ENCODE results near the gene DIS3L2.

DIS3L2 gene

DNA sequence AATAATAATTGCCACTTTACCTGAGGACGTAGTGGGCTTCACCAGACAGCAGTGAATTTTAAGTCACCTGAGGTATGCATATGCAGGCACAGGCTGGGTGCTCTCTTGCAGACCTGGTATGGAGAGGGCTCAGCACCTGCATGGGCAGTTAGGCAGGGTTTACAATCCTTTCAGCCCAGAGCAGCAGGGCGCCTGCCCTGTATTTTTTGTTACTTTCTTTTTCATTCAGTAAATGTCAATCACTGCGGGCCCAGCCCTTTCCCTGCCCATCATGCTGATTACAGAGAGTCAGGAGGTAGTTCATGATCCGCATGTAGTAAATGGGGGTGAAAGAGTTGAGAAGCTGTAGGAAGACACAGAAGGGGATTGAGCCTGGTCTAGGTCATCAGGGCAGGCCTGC, 270.0 kb downstream of the DIS3L2 start:
- DNase-seq (ENCODE audit: low read depth), result no peak

GRCh38 chr2:232232915-232233314, 271.4 kb downstream of the DIS3L2 start:
- DNase-seq (ENCODE audit: low read depth), result no peak

DNA sequence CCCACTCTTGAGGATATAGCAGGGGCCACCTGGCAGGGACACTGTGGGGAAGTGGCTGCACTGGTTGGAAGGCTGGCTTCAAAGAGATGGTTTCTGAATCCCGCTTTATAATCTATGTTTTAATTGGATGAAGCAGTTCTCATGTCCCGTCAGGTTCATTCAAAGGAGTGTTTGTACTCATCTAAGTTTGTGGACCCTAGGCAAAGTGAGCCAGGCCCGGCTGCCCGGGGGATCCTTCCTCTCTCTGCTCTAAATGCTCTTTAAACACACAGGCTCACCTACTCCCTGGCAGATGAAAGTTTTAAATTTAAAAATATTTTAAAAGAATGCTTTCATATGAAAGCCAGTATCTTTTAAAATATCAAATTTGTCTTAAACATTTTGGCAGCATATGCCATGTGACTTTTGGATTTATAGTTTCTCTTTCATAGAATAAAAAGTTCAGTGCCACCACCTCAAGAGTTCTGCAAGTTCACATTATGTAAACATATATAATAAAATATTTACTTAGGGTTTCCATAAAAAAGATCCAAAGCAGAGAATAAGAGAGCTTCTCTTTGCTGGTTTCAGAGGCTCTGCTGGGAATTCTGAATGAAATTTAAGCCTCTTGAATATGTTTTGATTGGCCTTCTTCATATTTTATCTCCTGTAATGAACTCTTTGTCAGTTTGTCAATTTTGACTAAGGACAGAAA, 273.6 kb downstream of the DIS3L2 start:
- no peak for DNase-seq (ENCODE audit: low read depth)

DNA sequence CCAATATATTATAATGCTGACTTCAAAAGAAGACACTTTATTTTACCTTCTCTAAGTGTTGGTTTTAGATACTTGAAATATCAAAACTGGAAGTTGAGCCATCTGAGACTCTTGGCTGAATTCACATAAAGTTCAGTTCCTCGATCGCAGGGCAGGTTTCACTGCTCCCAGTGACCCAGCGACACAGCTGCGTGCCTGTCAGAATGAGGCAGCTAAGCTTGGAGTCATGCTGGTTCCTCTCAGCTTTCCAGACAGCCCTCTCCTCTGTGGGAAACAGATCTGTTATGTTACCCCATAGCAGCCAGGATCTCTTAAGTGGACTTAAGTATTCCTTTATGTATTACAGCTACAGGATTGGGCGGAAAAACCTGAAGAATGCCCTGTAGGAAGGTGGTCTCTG, 274.2 kb downstream of the DIS3L2 start:
- DNase-seq (ENCODE audit: low read depth), result no peak

DNA sequence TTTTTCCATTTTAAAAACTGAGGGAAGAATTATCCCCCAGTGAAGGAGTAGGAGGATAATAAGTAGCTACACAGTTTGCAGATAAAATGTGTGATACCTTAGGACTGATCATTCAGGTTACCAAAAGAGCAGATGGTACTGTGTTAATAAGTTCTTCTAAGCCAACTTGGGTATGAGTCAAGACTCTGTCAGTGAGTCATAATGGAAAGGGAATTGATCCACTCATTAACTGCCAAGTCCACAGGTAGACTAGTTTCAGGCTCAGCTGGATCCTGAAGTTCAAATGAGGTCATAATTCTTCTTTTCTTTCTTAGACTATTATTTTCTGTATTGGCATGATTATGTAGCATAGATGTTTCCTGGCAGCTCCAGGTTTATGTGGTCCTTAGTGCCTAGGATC, 274.7 kb downstream of the DIS3L2 start:
- no peak for DNase-seq (ENCODE audit: low read depth)

GRCh38 chr2:232237464-232237863, 276.0 kb downstream of the DIS3L2 start:
- no peak for DNase-seq (ENCODE audit: low read depth)

- no peak for DNase-seq (ENCODE audit: low read depth)
Observed at GRCh38 chr2:232238108-232238507, 276.6 kb downstream of the DIS3L2 start.

DNA sequence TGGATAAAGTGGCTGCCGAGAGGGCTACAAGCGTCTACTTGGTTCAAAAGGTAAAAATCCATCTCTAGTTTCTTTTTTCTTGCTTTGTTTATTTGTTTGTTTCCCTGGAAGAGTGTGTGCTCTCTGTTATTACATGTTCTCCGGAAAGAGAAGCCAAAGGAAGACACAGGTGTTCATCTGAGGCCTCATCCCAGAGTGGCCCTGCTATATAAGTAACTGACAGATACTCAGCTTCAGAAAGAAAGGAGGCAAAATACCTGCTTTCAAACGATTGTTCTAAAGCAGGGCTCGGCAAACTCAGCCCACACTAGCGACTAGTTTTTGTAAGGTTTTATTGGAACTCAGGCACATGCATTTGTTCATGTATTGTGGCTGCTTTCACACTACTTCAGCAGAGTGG, 277.1 kb downstream of the DIS3L2 start:
- DNase-seq (ENCODE audit: low read depth), result no peak

DNA sequence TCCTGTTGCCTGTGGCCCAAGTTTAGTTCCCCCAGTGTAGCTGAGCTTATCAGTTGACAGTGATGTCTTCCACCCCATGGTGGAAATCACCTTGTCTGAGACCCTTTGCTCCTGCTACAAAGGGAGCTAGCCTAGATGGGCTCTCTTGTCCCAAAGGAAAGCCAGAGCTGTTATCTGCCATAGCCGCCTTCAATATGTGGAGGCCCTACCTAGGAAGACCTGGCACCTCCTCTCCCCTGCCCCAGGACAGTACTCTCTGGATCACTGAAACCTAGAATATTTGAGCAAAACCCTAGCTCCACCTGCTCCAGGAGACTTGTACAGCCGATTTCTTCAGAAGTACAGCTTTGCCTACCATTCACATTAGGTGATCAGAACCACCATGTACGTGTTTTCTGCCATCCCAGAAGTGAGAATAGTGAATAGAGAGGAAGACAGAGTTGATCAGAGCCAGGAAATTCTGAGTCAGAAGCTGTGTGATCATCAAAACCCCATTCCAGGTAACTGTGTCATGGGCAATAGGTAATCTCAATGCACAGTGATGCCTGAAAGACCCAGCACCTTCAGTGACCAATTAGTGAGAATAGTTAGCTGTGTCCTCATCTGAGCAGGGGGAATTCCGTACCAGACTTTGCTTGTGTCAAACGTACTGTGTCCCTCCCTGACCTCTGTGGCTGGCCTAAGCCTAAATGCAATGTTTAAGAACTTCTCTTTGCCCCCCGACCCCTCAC, 278.6 kb downstream of the DIS3L2 start:
- no peak for DNase-seq (ENCODE audit: low read depth)

DNA sequence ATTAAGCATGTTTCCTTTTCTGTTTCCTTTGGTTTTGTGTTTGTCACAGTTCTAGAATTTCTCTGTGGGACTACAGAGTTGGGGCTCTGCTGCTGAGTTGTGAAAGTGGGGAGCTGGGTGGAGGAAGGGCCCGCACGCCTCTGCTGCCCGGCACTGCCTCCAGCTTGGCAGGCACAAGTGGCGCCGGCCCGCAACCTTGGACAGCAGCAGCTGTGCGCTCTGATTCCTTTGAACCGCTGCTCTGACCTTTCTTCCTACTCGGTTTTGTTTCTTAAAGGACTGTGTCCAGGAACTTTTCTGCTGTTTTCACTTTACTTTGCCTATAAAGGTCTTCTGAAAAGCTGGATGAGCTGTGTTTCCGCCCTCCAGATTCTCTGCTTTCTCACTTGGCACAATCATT, 279.4 kb downstream of the DIS3L2 start:
- DNase-seq (ENCODE audit: low read depth), result no peak

DNA sequence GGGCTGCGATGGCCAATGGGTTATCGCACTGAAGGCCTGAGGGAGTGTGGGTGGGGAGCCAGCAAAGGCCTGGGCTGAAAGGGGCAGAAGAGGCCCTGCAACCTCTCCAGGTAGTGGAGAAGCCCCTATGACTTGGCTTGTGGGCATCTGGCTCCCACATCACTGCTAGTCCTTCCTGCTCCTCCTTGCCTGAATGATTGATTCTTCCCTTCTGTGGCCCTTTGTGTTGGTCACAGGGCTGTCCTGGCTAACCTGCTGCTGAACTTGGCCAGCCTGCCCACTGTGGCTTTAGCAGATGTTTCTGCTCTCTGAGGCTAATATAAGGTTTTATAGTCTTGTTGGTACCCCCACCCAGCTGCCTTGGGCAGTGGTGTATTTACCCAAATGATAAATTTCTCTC, 280.8 kb downstream of the DIS3L2 start:
- no peak for DNase-seq (ENCODE audit: low read depth)

DNA sequence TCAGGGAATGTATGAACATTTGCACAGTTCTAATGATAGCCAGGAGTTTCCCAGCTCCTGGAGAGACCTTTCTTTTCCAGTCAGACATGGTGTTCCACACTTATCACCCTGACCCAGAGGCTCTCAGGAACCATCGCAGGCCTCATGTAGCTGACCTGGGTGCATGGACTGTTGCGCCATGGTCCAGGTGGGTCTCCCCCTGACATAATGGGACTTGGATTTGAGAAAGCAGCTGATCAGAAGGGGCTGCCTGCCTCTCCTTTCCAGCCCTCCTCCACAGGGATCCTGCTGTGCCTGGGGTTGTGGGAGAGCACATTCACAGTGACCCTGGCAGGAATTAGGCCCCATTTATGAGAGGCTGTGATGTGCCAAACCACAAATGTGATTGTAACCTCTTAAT, 283.6 kb downstream of the DIS3L2 start:
- DNase-seq (ENCODE audit: low read depth), result no peak

DNA sequence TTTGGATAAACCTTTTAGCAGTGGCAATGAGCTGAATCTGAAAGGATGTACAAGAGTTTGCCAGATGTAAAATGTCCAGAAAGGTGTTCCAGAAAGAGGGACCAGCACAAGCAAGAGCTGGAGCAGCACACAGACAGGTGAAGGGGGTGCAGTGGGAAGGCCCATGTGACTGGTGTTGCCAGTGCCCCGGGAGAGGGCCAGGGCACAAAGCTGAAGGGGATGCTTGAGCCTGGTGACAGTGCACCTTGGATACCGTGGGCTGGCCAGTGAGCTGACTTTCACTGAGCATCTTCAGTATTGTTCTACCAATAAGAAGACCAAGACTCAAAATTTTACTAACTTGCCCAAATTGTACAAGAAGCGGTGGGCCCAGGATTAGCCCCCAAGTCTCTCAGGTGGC, 284.7 kb downstream of the DIS3L2 start:
- DNase-seq (ENCODE audit: low read depth), result no peak

- no peak for DNase-seq (ENCODE audit: low read depth)
Observed at GRCh38 chr2:232249096-232249495, 287.6 kb downstream of the DIS3L2 start.

DNA sequence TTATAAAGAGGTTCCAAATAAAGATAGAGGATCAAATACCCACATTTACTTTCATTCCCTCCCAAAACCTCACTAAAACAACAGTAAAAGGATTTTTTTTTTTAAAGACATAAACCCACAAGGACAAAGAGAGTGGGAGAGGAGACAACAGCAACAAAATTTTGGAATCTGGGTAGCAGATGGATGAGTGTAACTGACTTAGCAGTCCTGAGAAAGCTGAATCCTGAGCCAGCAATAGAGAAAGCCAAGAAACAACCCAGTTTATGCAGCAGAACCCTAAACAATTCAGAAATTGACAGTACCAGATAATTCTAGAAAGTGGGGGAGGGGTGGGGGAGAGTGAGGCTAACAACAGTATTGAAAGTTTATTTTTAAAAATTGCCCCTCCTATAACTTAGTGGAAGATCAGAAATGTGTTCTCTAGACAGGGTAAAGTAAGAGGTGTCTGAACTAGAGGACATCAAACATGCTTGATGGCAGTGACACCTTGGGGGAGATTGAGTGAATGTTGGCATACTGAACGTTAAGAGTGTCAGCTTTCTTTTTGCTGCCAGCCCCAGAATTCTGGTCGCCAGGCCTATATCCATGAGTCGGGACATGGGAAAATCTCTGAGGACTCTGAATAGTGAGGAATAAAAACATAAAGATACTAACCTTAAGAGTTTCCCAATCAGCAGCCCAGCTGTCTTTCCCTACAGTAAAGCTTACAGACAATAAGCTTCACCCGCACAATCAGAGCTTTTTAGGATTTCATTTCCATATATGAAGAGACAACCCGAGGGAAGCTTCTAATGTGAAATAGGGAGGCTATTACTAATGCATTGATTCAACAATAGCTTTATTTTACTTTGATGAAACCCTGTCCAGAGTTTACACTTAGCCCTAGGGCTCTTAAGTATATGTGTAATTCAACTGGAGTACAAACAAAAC, 289.0 kb downstream of the DIS3L2 start:
- no peak for DNase-seq (ENCODE audit: low read depth)

DNA sequence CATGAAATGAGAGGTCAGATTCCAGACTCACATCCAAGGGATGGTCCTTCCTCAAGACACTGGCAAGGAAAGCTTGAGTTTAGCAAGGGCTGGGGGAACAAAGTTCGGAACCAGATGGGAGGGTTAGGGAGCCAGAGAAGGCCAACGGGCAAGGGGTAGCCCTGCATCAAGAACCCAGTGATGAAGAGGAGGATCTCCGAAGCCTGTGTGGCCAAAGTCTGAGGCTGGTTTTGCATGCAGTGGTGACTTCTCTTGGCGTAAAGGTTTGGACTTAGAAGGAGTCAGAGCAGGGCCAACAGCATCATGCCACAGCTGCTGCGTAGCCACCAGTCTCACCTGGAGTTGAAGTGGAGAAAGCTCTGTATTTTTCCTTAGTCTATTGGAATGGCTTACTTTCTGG, 293.5 kb downstream of the DIS3L2 start:
- no peak for DNase-seq (ENCODE audit: low read depth)

DNA sequence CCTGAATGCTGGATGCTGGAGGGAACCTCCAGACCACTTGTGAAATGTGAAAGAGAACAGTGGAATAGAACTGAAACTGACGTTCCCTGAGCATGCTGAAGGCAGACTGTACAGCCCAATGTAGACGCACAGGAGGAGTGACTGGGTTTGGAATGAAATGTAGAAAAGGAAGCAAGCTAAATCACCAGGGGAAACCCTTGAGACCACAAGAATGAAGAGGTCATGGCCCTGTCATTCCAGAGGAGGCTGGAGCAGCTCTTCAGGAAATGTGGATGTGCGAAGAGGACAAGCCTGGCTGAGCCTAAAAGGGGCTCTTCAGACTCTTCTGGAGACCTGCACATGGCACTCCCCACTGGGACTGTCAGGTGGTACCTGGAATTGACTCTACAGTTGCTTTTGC, 298.6 kb downstream of the DIS3L2 start:
- DNase-seq (ENCODE audit: low read depth), result no peak

DNA sequence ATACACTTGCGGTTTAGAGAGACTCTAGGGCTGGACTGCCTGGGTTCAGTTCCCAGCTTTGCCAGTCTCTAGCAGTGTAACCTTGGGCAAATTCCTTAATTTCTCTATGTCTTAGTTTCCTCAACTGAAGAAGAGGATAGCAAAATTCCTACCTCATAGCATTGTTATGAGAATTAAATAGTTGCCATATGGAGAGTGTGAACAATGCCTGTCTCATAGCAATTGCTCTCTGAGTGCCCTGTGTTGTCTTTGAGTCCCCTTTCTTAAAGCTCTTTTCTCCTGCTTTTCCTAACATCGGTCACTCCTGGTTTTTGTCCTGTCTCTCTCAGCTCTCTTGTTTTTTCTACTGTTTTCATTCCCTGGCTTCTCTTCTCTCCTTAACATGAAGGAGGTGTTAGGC, 300.3 kb downstream of the DIS3L2 start:
- DNase-seq (ENCODE audit: low read depth), result no peak

DNA sequence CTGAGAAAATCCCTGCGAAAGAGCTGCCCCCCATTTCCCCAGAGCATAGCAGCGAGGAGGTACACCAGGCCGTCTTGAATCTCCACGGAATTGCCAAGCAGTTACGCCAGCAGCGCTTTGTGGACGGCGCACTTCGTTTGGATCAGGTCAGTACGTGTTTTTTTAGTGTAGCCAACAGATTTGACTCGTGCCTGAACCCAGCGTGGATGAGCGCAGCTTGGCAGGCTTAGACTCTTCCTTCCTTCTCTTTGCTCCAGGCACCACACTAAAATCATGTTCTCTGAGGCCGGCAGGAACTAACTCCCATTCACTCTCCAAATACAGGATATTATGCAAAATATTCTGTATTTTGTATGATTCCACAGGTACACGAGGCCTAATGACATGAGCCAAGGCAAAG, 301.8 kb downstream of the DIS3L2 start:
- DNase-seq (ENCODE audit: low read depth), result no peak

GRCh38 chr2:232264081-232264480, 302.6 kb downstream of the DIS3L2 start:
- no peak for DNase-seq (ENCODE audit: low read depth)

GRCh38 chr2:232265329-232265728, 303.8 kb downstream of the DIS3L2 start:
- no peak for DNase-seq (ENCODE audit: low read depth)

- DNase-seq (ENCODE audit: low read depth), result no peak
Observed at GRCh38 chr2:232268636-232269165, 307.2 kb downstream of the DIS3L2 start.

GRCh38 chr2:232269867-232270266, 308.4 kb downstream of the DIS3L2 start:
- DNase-seq (ENCODE audit: low read depth), result no peak

Data from stimulated activated CD8-positive, alpha-beta memory T cell treated with anti-CD3 and anti-CD28 coated beads, Interleukin-12 subunit alpha, Interleukin-12 subunit beta, amount 100 ng/mL, for 4 hours (primary cell).